Esophagus squamous epithelium (tissue), 5 donors: ENCODE data around the gene STARD8. TPM values are rescaled to one million over a fixed set of nuclear protein-coding genes. Genes with fewer than 3 reads are reported as not detected.

Source experiments
- DNase-seq: peaks from one replicate; lab custom pipeline; 2025; lab: John Stamatoyannopoulos, UW
- H3K27ac ChIP-seq, 4 donors: fragments of 200-600 bp; sonication (generic); one replicate each; pipeline ENCODE4 v1.5.1; 2016 to 2019; ENCODE audit warnings: mild to moderate bottlenecking in 1 of 4
- H3K27me3 ChIP-seq, 4 donors: fragments of 200-600 bp; sonication (generic); 1 replicate in 3 of 4; 2 replicates in 1 of 4; pipeline versions ENCODE4 v1.5.1 to v1.6.0; 2017 to 2021; ENCODE audit warnings: antibody characterized with exemption in 1 of 4
- H3K36me3 ChIP-seq, 3 donors: fragments of 200-600 bp; sonication (generic); one replicate each; pipeline ENCODE4 v1.5.1; 2016 to 2019
- H3K4me1 ChIP-seq, 3 donors: fragments of 200-600 bp; sonication (generic); one replicate each; pipeline ENCODE4 v1.5.1; 2017 to 2019
- H3K4me3 ChIP-seq, 4 donors: fragments of 200-600 bp; sonication (generic); 1 replicate in 3 of 4; 2 replicates in 1 of 4; pipeline ENCODE4 v1.5.1; 2016 to 2019; ENCODE audit warnings: mild to moderate bottlenecking in 2 of 4, moderate library complexity in 1 of 4
- H3K9me3 ChIP-seq, 3 donors: fragments of 200-600 bp; sonication (generic); one replicate each; pipeline ENCODE4 v1.5.1; 2016 to 2019
- POLR2A ChIP-seq, 4 donors: fragments of 450-650 bp; IDR thresholded peaks; one replicate each; pipeline ENCODE4 v1.6.1; 2017; ENCODE audit warnings: antibody characterized with exemption in 4 of 4, mild to moderate bottlenecking in 4 of 4, moderate library complexity in 3 of 4
- WGBS, 2 donors: methylation state at CpG; one replicate each; pipeline ENCODE4 v1.1.5; 2018; 5-methylcytosine and 5-hydroxymethylcytosine counted together
- intact Hi-C: fragments of 100-400 bp; cut with DNase I; formaldehyde crosslinking; loops from one replicate; pipeline ENCODE4 v1.15.0; 2022
- total RNA-seq, 4 donors: library from RNA; depleted of rRNA; stranded (reverse); fragments of >200 nt; gene quantifications; one replicate each; pipeline ENCODE4 v1.1.0, GENCODE V29; 2016
- TF ChIP-seq, protein P1 (sequence below), 6 experiments: fragments of 450-650 bp in 4 of 6; fragments of 200-600 bp in 2 of 6; sonication (generic) in 2 of 6; IDR thresholded peaks; one replicate each; pipeline ENCODE4 v1.5.1; 2016 to 2019; ENCODE audit warnings: antibody characterized with exemption in 6 of 6, mild to moderate bottlenecking in 4 of 6, moderate library complexity in 4 of 6
- donor health status: DM: yes; HTN: yes; CAD: no.

The STARD8 gene
- total RNA-seq, 4 donors from 2014 or later = 0.95 to 9.9 (median 2.1) TPM

DNA sequence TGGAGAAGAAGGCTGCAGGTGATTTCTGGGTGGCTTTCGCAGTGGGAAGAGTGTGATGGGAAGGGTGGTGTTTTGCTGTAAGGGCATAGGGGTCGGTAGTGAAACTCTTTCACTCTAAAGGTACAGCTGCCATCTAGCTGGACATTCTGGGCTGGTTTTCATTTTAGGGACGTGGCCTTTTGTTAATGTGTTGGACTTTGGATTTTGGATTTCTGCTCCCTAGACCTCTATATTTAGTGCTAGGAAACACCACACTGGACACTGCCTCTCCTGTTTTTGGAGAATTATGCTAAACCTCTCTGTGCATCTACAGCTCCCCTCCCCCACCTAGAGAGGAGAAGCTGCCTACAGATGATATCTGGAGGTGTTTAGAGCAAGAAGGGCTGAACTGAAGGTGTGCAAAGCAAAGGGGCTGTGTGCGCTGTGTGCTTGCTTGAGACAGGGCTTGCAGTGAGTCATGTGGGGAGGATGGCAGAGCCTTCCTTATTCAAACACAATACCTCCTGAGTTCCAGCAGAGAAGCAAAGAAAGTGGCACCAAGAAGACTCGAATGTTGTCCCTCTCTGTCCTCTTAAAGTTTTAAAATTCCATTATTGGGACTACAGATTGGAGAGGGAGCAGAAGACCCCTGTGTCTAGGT lies 47.9 kb downstream of the STARD8 start:
- Histone ChIP-seq H3K9me3 (no peaks in the 10 kb centered on the region), H3K4me1 (peaks cover 0 to 21% (median 3%) of the 10 kb centered on the region in 3 donors), H3K27me3 (no peaks in the 10 kb centered on the region), H3K36me3 (no peaks in the 10 kb centered on the region), H3K4me3 (peak overlapping the region in 3 of 4 donors; percentile 54 to 70 (median 58)), H3K27ac (peak overlapping the region in 3 of 4 donors; percentile 30 to 80 (median 57))
- DNase-seq = no peak
- WGBS, 2 donors = 49 to 70% methylated on average over 5 of the region's 5 CpGs
- no peak for TF ChIP-seq POLR2A (IDR thresholded peaks at IDR 0.05)
- TF ChIP-seq, protein P1, sequence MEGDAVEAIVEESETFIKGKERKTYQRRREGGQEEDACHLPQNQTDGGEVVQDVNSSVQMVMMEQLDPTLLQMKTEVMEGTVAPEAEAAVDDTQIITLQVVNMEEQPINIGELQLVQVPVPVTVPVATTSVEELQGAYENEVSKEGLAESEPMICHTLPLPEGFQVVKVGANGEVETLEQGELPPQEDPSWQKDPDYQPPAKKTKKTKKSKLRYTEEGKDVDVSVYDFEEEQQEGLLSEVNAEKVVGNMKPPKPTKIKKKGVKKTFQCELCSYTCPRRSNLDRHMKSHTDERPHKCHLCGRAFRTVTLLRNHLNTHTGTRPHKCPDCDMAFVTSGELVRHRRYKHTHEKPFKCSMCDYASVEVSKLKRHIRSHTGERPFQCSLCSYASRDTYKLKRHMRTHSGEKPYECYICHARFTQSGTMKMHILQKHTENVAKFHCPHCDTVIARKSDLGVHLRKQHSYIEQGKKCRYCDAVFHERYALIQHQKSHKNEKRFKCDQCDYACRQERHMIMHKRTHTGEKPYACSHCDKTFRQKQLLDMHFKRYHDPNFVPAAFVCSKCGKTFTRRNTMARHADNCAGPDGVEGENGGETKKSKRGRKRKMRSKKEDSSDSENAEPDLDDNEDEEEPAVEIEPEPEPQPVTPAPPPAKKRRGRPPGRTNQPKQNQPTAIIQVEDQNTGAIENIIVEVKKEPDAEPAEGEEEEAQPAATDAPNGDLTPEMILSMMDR (IDR thresholded peaks at IDR 0.05) = no peak
- intact Hi-C loops = no loop called here

GRCh38 chrX:68696267-68696990 lies 49.0 kb downstream of the STARD8 start:
- peak overlapping the region in 2 of 4 donors; percentile 21 to 80 for H3K27ac ChIP-seq
- H3K36me3 ChIP-seq = no peaks in the 10 kb centered on the region
- intact Hi-C loops = no loop called here
- TF ChIP-seq, protein P1 (IDR thresholded peaks at IDR 0.05) = no peak
- TF ChIP-seq POLR2A (IDR thresholded peaks at IDR 0.05) = no peak
- no peaks in the 10 kb centered on the region for H3K27me3 ChIP-seq
- WGBS, 2 donors = 79 to 95% methylated on average over 4 to 6 of the region's 6 CpGs
- peaks cover 0 to 21% (median 3%) of the 10 kb centered on the region in 3 donors for H3K4me1 ChIP-seq
- H3K4me3 ChIP-seq = peak overlapping the region in 2 of 4 donors; percentile 54 to 70
- DNase-seq = no peak
- no peaks in the 10 kb centered on the region for H3K9me3 ChIP-seq

GRCh38 chrX:68697036-68697435 lies 49.6 kb downstream of the STARD8 start:
- no peak for DNase-seq
- Histone ChIP-seq H3K4me1 (peaks cover 0 to 21% (median 3%) of the 10 kb centered on the region in 3 donors), H3K27me3 (no peaks in the 10 kb centered on the region), H3K27ac (peak overlapping the region in 2 of 4 donors; percentile 9 to 33), H3K9me3 (no peaks in the 10 kb centered on the region), H3K36me3 (no peaks in the 10 kb centered on the region), H3K4me3 (no peak overlapping the region)
- 55 to 71% methylated on average over 6 of the region's 6 CpGs for WGBS, 2 donors
- no peak for TF ChIP-seq POLR2A (IDR thresholded peaks at IDR 0.05)
- TF ChIP-seq, protein P1 (IDR thresholded peaks at IDR 0.05) = no peak
- intact Hi-C loops = no loop called here

DNA sequence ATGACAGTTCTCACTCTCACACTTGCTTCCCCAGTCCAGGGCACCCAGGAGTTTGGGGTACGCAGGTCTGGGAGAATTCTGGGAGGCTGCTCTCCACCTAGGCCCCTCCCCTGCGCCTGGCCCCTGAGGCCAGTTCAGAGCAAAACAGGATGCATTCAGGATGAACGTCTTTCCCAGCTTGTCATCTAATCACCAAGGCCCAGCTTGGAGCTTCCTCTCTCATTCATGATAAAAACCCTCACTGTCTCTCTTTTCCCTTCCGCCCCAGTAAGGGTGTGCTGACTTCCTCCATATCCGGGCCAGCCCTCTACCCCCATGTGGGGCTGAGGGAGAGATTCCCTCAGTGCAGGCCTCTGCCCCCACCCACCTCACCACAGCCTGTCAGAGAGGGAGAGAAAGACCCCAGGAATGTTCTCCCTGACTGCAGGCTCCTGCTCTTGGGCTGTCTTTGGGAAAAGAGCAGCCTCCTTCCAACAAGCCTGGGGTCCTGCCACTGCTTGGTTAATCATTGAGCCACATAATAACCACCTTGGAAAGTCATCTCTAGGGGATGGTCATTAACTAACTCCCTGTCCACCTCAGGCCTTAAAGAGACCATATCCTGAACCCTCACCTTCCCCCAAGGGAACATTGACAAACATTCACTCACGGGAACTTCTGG lies 50.1 kb downstream of the STARD8 start:
- DNase-seq = no peak
- Histone ChIP-seq H3K27ac (peak overlapping the region in 2 of 4 donors; percentile 9 to 33), H3K9me3 (no peaks in the 10 kb centered on the region), H3K27me3 (no peaks in the 10 kb centered on the region), H3K4me1 (peaks cover 0 to 21% (median 3%) of the 10 kb centered on the region in 3 donors), H3K36me3 (no peaks in the 10 kb centered on the region), H3K4me3 (no peak overlapping the region)
- 50 to 58% methylated on average over 2 to 5 of the region's 6 CpGs for WGBS, 2 donors
- no peak for TF ChIP-seq POLR2A (IDR thresholded peaks at IDR 0.05)
- intact Hi-C loops = no loop called here

DNA sequence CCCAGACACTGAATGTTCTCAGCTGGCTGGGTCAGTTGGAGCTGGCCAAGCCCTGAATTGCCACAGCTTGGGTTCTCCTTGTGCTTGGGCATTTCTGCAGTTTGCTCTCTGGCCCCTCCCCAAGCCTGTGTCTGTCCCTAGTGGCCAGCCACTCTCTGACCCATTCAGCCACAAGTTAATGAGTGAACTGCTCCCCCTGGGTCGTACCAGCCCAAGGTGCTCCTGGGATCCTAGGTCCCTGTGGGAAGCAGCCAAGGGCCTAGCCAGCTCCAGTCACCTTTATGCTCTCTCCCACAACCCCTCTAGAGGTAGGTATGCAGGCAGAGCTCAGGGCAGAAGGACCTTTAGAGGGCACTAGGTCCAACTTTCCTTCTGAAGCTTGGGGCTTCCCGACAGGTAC lies 51.5 kb downstream of the STARD8 start:
- TF ChIP-seq POLR2A (IDR thresholded peaks at IDR 0.05) = no peak
- TF ChIP-seq, protein P1 (IDR thresholded peaks at IDR 0.05) = no peak
- intact Hi-C loops = no loop called here
- WGBS, 2 donors = 80 to 100% methylated on average over 1 of the region's 2 CpGs
- Histone ChIP-seq H3K27me3 (no peaks in the 10 kb centered on the region), H3K27ac (no peak overlapping the region), H3K4me3 (no peak overlapping the region), H3K4me1 (peaks cover 3 to 9% (median 3%) of the 10 kb centered on the region in 3 donors), H3K36me3 (no peaks in the 10 kb centered on the region), H3K9me3 (no peaks in the 10 kb centered on the region)
- DNase-seq = no peak
